Choroid plexus epithelial cell (primary cell): ENCODE results near the gene NPFFR1.

Experiments
- DNase-seq: peaks from one replicate; pipeline ENCODE4 v3.0.0-alpha.2; 2010; ENCODE audit warnings: low read depth
- H3K4me3 ChIP-seq: 2 replicates; pipeline ENCODE4 v1.5.1; 2011; ENCODE audit warnings: low read depth, mild to moderate bottlenecking, control low read depth, low read length, moderate library complexity
- CTCF ChIP-seq: conservative IDR thresholded peaks from 2 replicates; pipeline ENCODE4 v1.5.1; 2011; ENCODE audit warnings: low read depth, mild to moderate bottlenecking, control low read depth, inconsistent platforms, low read length, moderate library complexity

NPFFR1 gene

GRCh38 chr10:70315276-70315675 is 31.5 kb upstream of the NPFFR1 start:
- no peak for TF ChIP-seq CTCF
- no peak overlapping the region for H3K4me3 ChIP-seq
- no peak for DNase-seq

DNA sequence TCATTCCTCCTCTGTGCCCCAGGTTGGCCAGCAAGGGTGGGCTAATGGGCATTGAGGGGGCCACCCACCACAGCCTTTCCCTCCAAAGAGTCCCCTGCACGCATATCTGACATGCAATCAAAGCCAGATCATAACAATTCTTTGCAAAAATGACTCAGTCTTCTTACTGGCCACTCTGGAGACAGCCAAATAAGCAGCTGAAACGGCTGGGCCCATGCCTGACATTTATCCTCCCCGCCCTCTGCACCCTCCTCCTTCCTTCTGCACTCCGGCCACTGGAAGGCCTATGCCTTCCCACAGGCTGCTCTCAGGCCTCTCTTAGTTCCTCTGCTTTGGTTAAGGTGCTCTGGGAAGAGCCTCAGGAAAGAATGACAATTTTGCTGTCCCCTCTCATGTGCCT is 29.2 kb upstream of the NPFFR1 start:
- no peak for TF ChIP-seq CTCF
- no peak overlapping the region for H3K4me3 ChIP-seq
- no peak for DNase-seq

DNA sequence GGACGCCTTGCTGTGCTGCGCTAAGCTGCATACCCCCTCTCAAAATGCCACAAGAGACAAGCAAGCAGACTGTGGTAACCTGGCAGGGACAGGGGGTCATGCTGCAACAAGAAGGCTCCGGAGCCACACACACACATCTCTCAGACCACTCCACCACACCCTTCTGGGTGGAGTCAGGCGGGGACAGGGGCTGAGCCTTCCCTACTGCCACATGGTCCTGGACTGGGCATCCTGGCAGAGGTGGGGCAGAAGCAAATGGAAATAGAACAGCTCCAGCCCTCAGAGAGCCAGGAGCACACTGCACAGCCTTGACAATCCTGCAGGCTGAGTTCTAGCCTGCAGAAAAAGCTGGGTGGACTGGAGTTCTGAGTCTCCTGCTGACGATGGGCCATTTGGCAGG is 28.4 kb upstream of the NPFFR1 start:
- no peak for DNase-seq
- TF ChIP-seq CTCF, result no peak
- no peak overlapping the region for H3K4me3 ChIP-seq

DNA sequence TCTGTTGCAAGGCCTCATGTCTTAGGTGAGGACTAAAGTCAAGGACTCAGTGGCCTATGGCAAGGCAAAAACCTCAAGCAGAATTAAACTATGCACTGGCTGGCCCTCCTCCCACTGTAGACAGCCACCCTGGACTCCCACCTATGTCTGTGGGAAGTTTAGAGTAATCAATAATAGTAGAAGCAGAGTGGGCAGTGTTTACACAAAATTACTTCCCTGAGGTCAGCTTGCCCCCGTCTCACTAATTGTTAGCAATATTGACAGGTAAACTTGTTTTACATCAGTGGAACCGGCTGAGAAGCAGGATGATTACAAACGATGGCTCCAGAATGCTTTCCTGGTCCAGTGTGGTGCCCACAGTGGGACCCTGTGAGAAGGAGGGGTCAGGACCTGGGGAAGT is 27.9 kb upstream of the NPFFR1 start:
- TF ChIP-seq CTCF, result no peak
- DNase-seq, result no peak
- H3K4me3 ChIP-seq, result no peak overlapping the region

GRCh38 chr10:70309661-70310060 is 25.9 kb upstream of the NPFFR1 start:
- TF ChIP-seq CTCF, result no peak
- DNase-seq, result no peak
- no peak overlapping the region for H3K4me3 ChIP-seq

DNA sequence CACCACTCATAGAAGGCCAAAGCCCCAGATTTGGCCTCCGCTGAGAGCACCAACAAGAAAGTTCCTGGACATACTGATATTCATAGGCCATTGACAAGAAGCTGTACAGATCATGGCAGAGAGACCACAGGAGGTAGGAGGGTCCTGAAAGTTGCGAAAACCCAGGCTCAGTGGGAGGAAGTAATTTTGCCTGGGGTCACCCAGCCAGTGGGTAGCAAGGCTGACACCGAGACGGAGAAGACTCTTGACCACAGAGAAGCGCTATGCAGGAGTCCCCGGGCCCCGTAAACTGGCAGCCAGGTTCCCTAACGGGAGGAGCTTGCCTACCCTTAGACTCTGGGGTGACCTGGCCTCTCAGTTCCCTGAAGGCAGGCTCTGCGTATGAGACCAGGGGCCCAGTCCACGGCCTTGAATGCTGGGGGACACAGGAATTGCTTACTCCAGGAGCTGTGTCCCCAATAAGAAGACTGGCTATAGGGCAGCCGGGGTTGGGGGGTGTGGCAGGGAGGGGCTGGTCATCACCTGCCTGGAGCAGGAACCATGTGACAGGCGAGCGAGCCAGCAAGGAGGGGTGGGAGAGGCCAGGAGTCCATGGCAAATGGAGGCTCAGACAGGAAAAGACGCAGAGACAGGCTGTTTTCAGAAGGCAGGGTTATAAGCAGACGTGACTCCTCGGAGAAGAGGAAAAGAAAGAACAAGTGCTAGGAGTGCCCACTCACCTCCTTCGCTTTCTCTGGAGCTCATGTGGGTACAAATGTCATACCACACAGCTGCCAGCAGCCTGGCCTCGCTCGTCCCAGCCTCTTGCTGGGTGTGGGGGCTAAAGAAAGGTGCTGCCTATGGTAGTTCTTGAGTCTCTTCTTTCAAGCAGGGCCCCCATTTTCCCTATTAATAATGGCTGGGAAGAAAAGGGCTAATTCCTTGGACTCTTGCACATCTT is 24.6 kb upstream of the NPFFR1 start:
- no peak for DNase-seq
- TF ChIP-seq CTCF, result no peak
- no peak overlapping the region for H3K4me3 ChIP-seq
